PC-3 (cell line): Measurements from ENCODE around the gene REXO1.

ENCODE experiments used
- CTCF ChIP-seq: fragments of 300-600 bp; sonication (generic); conservative IDR thresholded peaks from 2 replicates; pipeline ENCODE4 v1.5.1; 2017; ENCODE audit warnings: antibody characterized with exemption, low read depth, mild to moderate bottlenecking, low read length
- EZH2 ChIP-seq: fragments of 300-600 bp; sonication (generic); IDR thresholded peaks from one replicate; pipeline ENCODE4 v1.6.1; 2017; ENCODE audit warnings: antibody characterized with exemption, mild to moderate bottlenecking, low read length; ENCODE audit not compliant: unreplicated experiment

- TF ChIP-seq EZH2 (no peak), CTCF (no peak)
Observed at GRCh38 chr19:1824252-1824622, 24.0 kb downstream of the REXO1 start.
